GM20431 (cell line): ENCODE results near the gene SERPINE2.

Experiments
- in situ Hi-C: fragments of 300-500 bp; cut with MseI, MboI; formaldehyde crosslinking; loops from one replicate; pipeline ENCODE4 v1.15.0; 2020; ENCODE audit warnings: low sequenced_read_pairs; ENCODE audit not compliant: unreplicated experiment

Gene SERPINE2

GRCh38 chr2:224039080-224039769 is at the start of gene SERPINE2:
SERPINE2 (minus strand) TSS chr2:224039286; CDS start chr2:224001900, 37,386 bp downstream.
- in situ Hi-C loops: no loop called here

GRCh38 chr2:224086226-224086914 is 47.3 kb upstream of the SERPINE2 start:
- in situ Hi-C loops: no loop called here

GRCh38 chr2:224085811-224086210 is 46.7 kb upstream of the SERPINE2 start:
- in situ Hi-C loops: no loop called here

GRCh38 chr2:224085246-224085645 is 46.2 kb upstream of the SERPINE2 start:
- in situ Hi-C loops: no loop called here

- in situ Hi-C loops: no loop called here
These were observed 45.3 kb upstream of the SERPINE2 start for GRCh38 chr2:224084266-224084892.

GRCh38 chr2:224083638-224084037 is 44.6 kb upstream of the SERPINE2 start:
- in situ Hi-C loops: no loop called here

- in situ Hi-C loops: no loop called here
These were observed 39.6 kb upstream of the SERPINE2 start for GRCh38 chr2:224078656-224079055.

GRCh38 chr2:224077773-224078507 is 38.9 kb upstream of the SERPINE2 start:
- in situ Hi-C loops: no loop called here

- in situ Hi-C loops: no loop called here
These were observed 36.5 kb upstream of the SERPINE2 start for GRCh38 chr2:224075588-224075987.

GRCh38 chr2:224073676-224074075 is 34.6 kb upstream of the SERPINE2 start:
- in situ Hi-C loops: no loop called here

GRCh38 chr2:224072541-224073188 is 33.6 kb upstream of the SERPINE2 start:
- in situ Hi-C loops: no loop called here

- in situ Hi-C loops: no loop called here
These were observed 30.1 kb upstream of the SERPINE2 start for GRCh38 chr2:224069172-224069571.

GRCh38 chr2:224063298-224063648 is 24.2 kb upstream of the SERPINE2 start:
- in situ Hi-C loops: no loop called here

- in situ Hi-C loops: no loop called here
These were observed 23.6 kb upstream of the SERPINE2 start for GRCh38 chr2:224062481-224063297.

GRCh38 chr2:224060783-224061482 is 21.8 kb upstream of the SERPINE2 start:
- in situ Hi-C loops: no loop called here

- in situ Hi-C loops: no loop called here
These were observed 20.1 kb upstream of the SERPINE2 start for GRCh38 chr2:224059178-224059577.

GRCh38 chr2:224058048-224058775 is 19.1 kb upstream of the SERPINE2 start:
- in situ Hi-C loops: no loop called here

GRCh38 chr2:224056889-224057288 is 17.8 kb upstream of the SERPINE2 start:
- in situ Hi-C loops: no loop called here
